NK-92 treated with Interleukin-12 subunit alpha and Interleukin-12 subunit beta, amount 100 ng/mL, for 24 hours (cell line): ENCODE results near the gene PDE8B.

ENCODE experiments used
- DNase-seq: peaks from one replicate; lab custom pipeline; 2025; lab: John Stamatoyannopoulos, UW

The PDE8B gene

GRCh38 chr5:77186652-77187370, 23.7 kb upstream of the PDE8B start:
- no peak for DNase-seq

- no peak for DNase-seq
Measured at GRCh38 chr5:77189421-77189820, 21.1 kb upstream of the PDE8B start.

GRCh38 chr5:77192441-77193050, 17.9 kb upstream of the PDE8B start:
- no peak for DNase-seq

GRCh38 chr5:77194762-77195161, 15.7 kb upstream of the PDE8B start:
- no peak for DNase-seq

- DNase-seq: no peak
Measured at GRCh38 chr5:77197840-77198554, 12.5 kb upstream of the PDE8B start.

- DNase-seq: no peak
Measured at GRCh38 chr5:77200663-77201062, 9.8 kb upstream of the PDE8B start.

- DNase-seq: no peak
Measured at GRCh38 chr5:77202145-77202544, 8.3 kb upstream of the PDE8B start.

- no peak for DNase-seq
Measured at GRCh38 chr5:77204967-77205366, 5.5 kb upstream of the PDE8B start.

- no peak for DNase-seq
Measured at GRCh38 chr5:77208507-77209163, 1.8 kb upstream of the PDE8B start.

GRCh38 chr5:77209495-77210090, 887 bp upstream of the PDE8B start:
- DNase-seq: no peak

- no peak for DNase-seq
Measured at GRCh38 chr5:77210964-77211690, 647 bp downstream of the PDE8B start.

- DNase-seq: no peak
Measured at GRCh38 chr5:77211691-77212047, 1.2 kb downstream of the PDE8B start.

GRCh38 chr5:77213601-77214000, 3.1 kb downstream of the PDE8B start:
- no peak for DNase-seq

GRCh38 chr5:77214151-77214550, 3.7 kb downstream of the PDE8B start:
- DNase-seq: no peak

- DNase-seq: no peak
Measured at GRCh38 chr5:77218263-77218662, 7.8 kb downstream of the PDE8B start.

GRCh38 chr5:77221115-77221514, 10.6 kb downstream of the PDE8B start:
- no peak for DNase-seq

GRCh38 chr5:77222722-77223121, 12.2 kb downstream of the PDE8B start:
- no peak for DNase-seq

GRCh38 chr5:77223653-77224052, 13.2 kb downstream of the PDE8B start:
- no peak for DNase-seq

GRCh38 chr5:77224672-77225355, 14.3 kb downstream of the PDE8B start:
- no peak for DNase-seq

GRCh38 chr5:77225531-77225930, 15.1 kb downstream of the PDE8B start:
- no peak for DNase-seq

GRCh38 chr5:77229887-77230286, 19.4 kb downstream of the PDE8B start:
- DNase-seq: no peak
